OCI-LY1 (cell line): ENCODE measurements around the gene FAM180A.

ENCODE experiments used
- CTCF ChIP-seq: fragments of 200-600 bp; sonication (generic), shearing (Covaris generic); IDR thresholded peaks from 2 replicates; pipeline ENCODE4 v1.5.1; 2017; ENCODE audit warnings: mild to moderate bottlenecking, antibody characterized with exemption, low read length, moderate library complexity, mixed read lengths
- EZH2 ChIP-seq: fragments of 200-600 bp; sonication (generic), shearing (Covaris generic); IDR thresholded peaks from 2 replicates; pipeline ENCODE4 v1.8.0; 2017; ENCODE audit warnings: borderline replicate concordance, mixed run types, mild to moderate bottlenecking, antibody characterized with exemption, low read length, moderate library complexity, mixed read lengths

GRCh38 chr7:135682191-135682590 is 66.4 kb downstream of the FAM180A start:
- TF ChIP-seq EZH2, result no peak
- TF ChIP-seq CTCF, result no peak
